SW 1271 (cell line): ENCODE results near the gene KCNB1.

Experiments
- DNase-seq, 2 experiments: peaks; one replicate each; lab custom pipeline; 2025; lab: John Stamatoyannopoulos, UW

Gene KCNB1

GRCh38 chr20:49497398-49497669 is 14.9 kb upstream of the KCNB1 start:
- no peak for DNase-seq

GRCh38 chr20:49496553-49497397 is 14.3 kb upstream of the KCNB1 start:
- DNase-seq = no peak

- DNase-seq = no peak
These were observed 13.6 kb upstream of the KCNB1 start for GRCh38 chr20:49496043-49496442.

- DNase-seq = no peak
These were observed 8.2 kb upstream of the KCNB1 start for GRCh38 chr20:49490689-49491088.

GRCh38 chr20:49489688-49490087 is 7.2 kb upstream of the KCNB1 start:
- DNase-seq = no peak

- DNase-seq = no peak
These were observed 3.6 kb upstream of the KCNB1 start for GRCh38 chr20:49486064-49486463.

- DNase-seq = no peak
These were observed 3.1 kb upstream of the KCNB1 start for GRCh38 chr20:49485563-49485962.

- DNase-seq = peak; percentile 13 to 56
These were observed 2.0 kb upstream of the KCNB1 start for GRCh38 chr20:49484180-49485140.

- no peak for DNase-seq
These were observed 1.2 kb upstream of the KCNB1 start for GRCh38 chr20:49483696-49484123.

- no peak for DNase-seq
These were observed 689 bp upstream of the KCNB1 start for GRCh38 chr20:49483018-49483695.

GRCh38 chr20:49482173-49482572 is 295 bp downstream of the KCNB1 start:
- DNase-seq = no peak

GRCh38 chr20:49481116-49481515 is 1.4 kb downstream of the KCNB1 start:
- DNase-seq = no peak

- DNase-seq = no peak
These were observed 2.2 kb downstream of the KCNB1 start for GRCh38 chr20:49480236-49480635.

GRCh38 chr20:49479785-49480184 is 2.7 kb downstream of the KCNB1 start:
- no peak for DNase-seq

- DNase-seq = no peak
These were observed 3.4 kb downstream of the KCNB1 start for GRCh38 chr20:49478754-49479689.

GRCh38 chr20:49478266-49478665 is 4.2 kb downstream of the KCNB1 start:
- no peak for DNase-seq

- no peak for DNase-seq
These were observed 5.3 kb downstream of the KCNB1 start for GRCh38 chr20:49477200-49477599.

GRCh38 chr20:49476016-49476355 is 6.5 kb downstream of the KCNB1 start:
- no peak for DNase-seq

GRCh38 chr20:49475292-49476015 is 7.0 kb downstream of the KCNB1 start:
- no peak for DNase-seq

GRCh38 chr20:49471397-49471796 is 11.1 kb downstream of the KCNB1 start:
- DNase-seq = no peak

GRCh38 chr20:49470922-49471321 is 11.5 kb downstream of the KCNB1 start:
- DNase-seq = no peak
